Left forelimb (tissue), 1 donor: Measurements from ENCODE around the gene WLS.
A peak's percentile ranks its signal among the peaks of the same experiment; 100 is the strongest.
"Not testable (repeated sequence)": the region's sequence is repeated elsewhere in the genome, so short reads cannot be mapped to it uniquely, and the experiment has no call there.

Source experiments
- DNase-seq: peaks from one replicate; pipeline ENCODE4 v3.0.0-alpha.2; 2018; ENCODE audit warnings: low spot score

The WLS gene

GRCh38 chr1:68232289-68233148 lies at the start of gene WLS:
Gene WLS, minus strand, starts transcription at chr1:68232523. Its CDS starts 224 bp downstream, at chr1:68232299.
- DNase-seq = peak; percentile 88

GRCh38 chr1:68280286-68280685 lies 48.0 kb upstream of the WLS start:
- DNase-seq = no peak

DNA sequence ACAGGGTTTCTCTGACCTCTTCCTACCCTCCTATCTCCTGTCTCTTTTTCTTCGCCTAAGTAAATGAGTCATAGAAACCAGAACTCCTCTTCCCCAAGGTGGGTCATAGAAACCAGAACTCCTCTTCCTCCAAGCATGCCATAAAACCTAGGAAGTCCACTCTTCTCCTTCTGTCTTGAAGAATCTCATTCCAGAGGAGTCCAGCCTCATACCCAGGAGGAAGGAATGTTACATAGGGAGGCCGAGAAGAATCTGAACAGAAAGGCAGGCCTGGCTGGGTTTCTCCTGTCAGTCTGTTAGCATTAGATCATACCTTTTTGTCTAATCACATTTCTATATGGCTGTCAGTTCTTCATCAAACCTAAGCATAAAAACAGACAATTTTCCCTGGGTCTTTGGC lies 47.5 kb upstream of the WLS start:
- DNase-seq = no peak

DNA sequence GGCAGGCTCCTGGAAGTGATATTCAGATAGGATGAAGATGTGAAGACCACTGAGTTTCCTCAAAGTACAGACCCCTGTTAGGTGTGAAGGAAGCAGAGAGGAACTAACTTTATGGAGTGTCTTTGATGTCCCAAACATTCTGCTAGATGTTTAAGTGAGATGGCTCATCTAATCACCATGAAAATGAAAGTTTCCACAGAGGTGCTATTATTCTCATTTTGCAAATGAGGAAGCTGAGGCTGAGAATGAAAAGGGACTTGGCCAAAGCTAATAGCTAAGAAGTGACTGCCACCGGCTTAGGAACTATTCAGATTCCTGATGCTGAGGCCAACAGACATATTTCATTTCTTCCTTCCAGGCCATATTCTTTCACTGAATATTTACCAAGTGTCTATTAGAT lies 45.9 kb upstream of the WLS start:
- no peak for DNase-seq

DNA sequence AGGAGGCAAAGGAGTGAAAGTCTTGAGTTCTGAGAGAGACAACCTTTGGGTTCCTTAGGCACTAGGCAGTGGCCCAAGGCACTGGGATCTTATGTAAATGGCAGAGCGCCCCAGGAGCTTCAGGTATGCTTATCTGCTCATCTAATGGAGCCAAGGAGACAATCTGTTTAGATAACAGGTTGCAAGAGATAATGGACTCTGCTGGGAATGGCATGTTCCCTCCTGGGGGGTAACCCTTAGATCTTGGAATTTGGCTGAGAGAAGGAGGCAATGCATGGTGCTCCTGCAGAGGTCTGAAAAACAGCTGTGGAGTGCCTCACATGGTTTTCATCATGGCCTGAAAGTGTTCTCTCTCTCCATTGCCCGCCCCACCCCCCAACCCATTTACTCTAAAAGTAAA lies 44.1 kb upstream of the WLS start:
- no peak for DNase-seq

DNA sequence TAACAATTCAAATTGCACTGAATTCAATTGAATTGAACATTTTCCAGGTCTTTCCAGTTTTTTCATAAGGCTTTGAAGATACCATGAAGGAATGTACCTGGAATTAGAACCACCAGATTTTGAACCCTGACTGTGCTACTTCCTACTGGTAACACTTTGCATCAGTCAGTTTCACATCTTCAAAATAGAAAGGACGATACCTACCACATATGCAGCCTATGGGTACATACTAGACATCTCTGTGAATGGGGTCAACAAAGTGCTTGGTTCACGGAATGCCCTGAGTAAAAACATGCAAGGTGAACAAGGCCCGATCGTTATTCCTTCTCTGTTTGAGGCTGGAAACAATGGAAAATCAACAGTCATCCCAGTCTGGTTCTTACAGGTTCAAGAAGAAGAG lies 41.2 kb upstream of the WLS start:
- DNase-seq = no peak

DNA sequence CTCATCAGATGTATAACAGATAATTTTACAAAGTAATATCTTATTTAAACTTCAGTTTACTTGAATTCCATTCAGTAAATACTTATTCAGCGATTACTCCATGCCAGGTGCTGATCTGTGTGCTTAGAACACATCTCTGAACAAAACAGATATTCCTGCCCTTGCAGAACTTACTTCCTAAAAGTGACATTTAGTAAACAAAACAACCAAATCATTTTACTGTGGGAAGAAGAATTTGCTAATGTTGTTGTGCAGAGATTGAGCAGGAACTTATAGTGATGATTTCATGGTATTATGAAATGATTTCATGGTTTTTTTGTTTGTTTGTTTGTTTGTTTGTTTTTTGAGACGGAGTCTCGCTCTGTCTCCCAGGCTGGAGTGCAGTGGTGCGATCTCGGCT lies 39.3 kb upstream of the WLS start:
- no peak for DNase-seq

DNA sequence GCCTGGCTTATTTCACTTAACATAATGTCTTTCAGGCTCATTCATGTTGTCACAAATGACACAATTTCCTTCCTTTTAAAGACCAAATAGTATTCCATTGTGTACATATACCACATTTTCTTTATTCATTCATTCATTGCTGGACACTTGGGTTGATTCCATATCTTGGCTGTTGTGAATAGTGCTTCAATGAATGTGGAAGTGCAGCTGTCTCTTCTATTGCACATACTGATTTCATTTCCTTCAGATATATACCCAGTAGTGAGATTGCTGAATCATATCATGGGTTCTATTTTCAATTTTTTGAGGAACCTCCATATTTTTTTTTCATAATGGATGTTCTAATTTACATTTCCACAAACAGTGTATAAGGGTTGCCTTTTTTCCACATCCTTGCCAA lies 38.6 kb upstream of the WLS start:
- DNase-seq = no peak

- no peak for DNase-seq
Observed at GRCh38 chr1:68269637-68270430, 37.5 kb upstream of the WLS start.

- DNase-seq = no peak
Observed at GRCh38 chr1:68268896-68269483, 36.7 kb upstream of the WLS start.

GRCh38 chr1:68256824-68257223 lies 24.5 kb upstream of the WLS start:
- DNase-seq = not testable (repeated sequence)

DNA sequence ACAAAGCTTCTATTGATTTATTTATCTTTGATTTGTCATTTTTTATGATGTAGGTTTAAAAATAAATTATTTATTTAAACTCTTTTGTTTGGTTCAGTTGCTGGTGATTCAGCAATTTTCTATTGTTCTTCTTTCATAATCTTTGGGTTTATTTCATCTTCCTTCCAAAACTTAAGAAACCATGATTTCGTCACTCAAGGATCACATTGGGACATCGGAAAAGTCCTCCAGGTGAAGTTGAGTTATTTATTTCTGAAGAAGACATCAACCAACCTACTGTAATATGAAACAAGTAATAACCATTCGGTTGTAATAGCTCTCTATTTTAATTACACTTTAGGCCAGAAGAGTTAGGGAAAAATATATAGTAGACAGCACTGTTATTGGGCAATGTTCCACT lies 23.0 kb upstream of the WLS start:
- no peak for DNase-seq

- no peak for DNase-seq
Observed at GRCh38 chr1:68254667-68255226, 22.4 kb upstream of the WLS start.

DNA sequence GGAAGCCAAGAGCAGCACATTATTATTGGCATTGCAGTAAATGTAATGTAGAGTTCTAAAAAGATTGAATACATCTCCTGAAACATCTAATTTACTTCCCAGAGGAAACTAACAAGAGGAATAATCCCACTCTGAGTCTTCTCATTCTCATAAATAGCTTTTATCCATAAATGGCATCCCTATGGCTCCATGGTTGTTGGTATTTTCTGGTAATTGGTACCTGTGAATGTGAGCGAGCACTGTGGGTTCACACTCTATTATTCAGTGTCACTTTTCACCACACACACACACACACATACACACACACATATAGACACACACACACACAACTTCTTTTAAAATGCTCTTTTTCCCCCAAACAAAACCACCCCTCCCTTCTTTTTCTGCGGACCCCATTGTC lies 4.7 kb upstream of the WLS start:
- no peak for DNase-seq

GRCh38 chr1:68234094-68234493 lies 1.8 kb upstream of the WLS start:
- no peak for DNase-seq

DNA sequence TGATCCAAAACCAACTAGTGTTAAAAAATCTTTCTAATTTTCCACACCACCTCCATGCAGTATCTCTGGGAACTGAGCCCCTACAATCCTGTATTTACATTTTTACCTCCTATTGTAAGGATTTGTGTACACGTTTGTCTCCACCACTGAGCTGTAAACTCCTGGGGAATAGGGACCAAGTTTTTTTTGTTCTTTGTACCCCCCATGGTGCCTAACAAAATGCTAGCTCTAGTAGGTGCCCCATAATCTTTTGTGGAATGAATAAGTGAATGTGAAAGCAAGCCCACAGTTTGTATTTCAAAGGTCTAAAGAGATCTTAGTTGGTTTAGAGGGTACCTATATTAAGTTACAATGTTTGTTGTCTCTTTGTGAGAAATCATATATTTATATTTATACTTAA lies 879 bp upstream of the WLS start:
- no peak for DNase-seq

GRCh38 chr1:68231627-68232288 lies 565 bp downstream of the WLS start:
- DNase-seq = peak; percentile 81

DNA sequence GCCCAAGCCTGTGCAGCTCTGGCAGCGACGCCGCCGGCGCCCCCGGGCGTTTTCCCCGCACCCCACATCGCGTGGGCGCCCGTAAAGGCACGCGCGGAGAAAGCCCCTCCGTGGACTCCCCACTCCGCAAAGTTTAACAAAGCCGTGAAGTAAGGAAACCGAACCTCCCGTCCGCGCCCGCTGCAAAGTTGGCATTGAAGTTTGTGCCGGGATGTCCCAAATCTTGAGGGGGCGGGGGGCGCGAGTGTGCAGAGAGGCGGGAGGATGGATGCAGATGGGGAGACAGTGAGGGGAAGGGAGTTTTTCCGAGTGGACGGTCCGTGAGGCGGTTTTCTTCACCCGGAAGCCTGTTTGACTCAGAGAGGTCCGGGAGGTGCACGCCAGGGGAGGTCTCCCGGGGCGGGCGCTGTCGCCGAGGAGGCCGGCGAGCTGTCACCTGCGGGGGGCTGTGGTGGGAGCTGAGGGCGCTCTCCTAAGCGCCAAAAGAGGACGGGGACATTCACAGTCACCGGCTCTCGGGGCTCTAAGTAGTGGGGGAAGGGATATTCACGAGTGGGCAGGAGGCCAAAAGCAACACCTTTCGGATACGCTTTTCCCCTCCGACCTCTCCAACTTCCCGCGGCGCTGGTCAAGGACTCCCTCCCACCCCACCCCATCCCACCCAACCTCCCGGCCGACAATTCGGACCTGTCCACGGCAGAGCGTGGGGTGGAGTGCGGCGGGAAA lies 1.3 kb downstream of the WLS start:
- DNase-seq = no peak

DNA sequence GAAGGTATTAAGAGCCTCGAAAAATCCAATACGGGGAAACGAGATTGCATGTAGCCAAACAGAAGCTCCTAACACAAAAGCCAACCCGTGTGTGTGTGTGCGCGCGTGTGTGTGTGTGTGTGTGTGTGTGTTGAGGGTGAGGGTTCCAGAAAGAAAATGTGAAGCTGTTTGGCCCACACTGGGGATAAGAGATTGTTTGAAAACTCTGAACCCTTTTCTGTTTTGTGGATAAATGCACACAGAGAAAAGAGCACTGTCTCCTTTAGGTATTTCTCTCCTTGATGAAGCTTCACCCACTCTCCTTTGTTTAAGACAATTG lies 1.9 kb downstream of the WLS start:
- no peak for DNase-seq

DNA sequence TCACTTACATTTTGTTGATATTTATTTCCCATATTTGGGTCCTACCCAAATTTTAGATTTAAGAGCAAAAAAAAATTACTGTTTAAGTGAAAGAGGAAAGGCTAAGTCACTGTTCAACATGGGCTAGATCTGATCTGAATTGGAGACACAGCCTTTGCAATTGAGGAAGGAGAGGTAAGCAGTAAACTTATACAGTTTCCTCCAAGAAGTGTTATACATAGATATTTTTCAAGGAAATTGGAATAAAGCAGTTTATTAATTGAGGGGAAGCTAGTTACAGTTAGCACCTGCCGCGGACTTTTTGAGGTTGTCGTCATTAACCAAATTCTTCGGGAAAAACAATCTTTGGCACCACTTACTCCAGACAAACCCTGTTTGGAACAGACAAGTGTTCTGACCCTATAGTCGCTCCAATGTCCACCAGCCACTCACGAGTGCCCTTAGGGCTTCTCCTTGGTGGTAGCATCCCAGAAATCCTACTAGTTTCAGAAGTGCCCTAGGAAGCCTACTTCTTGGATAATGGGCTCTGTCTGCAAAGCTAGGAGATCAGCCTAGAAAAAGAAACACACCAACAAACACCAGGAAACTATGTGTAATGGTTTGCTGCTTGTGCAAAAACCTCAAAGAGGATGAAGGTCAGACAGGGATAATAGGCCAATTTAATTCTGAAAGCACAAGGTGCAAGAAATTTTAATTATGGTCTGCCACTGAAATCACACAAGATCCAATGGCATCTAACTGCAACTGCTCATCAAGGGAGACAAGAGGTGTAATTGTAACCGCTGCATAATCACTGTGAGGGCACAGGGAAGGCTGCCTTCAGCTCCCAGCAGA lies 2.5 kb downstream of the WLS start:
- no peak for DNase-seq

DNA sequence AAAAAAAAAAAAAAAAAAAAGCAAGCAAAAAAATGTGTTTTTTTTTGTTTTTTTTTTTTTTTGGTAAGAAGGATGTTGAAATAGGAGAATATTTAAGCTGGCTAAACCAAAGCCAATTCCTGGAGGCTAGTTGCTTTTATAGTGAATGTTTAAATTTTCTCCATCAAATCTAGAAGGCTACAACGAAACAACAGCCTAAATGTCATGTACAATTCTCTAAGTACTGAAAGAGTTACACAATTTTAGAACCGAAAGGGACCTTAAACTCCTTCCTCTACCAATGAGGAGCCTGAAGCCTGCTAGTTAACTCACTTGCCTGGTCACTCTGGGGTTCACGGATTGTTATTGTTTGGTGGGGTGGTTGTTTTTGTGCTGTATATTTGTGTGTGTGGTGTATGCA lies 3.5 kb downstream of the WLS start:
- no peak for DNase-seq
